ENCODE data around the gene OR6F1.

OR6F1 gene

GRCh38 chr1:247741756-247742155, 25.3 kb upstream of the OR6F1 start:
- no peak for DNase-seq (ENCODE audit: low spot score)
- H3K27me3 ChIP-seq (ENCODE audit: control insufficient read depth in 3 of 3, insufficient read depth in 3 of 3, low read depth in 1 of 3, low read length in 3 of 3) = no peaks in the 10 kb centered on the region
- H2BK5ac ChIP-seq (ENCODE audit: low read length) = no peak overlapping the region
- H3K4me1 ChIP-seq (ENCODE audit: control insufficient read depth in 2 of 2, insufficient read depth in 1 of 2, low read depth in 1 of 2, low read length in 2 of 2) = no peaks in the 10 kb centered on the region
- H3K9me3 ChIP-seq (replicated peaks in 1 of 2; ENCODE audit: control insufficient read depth in 2 of 2, insufficient read depth in 1 of 2, low read depth in 1 of 2, low read length in 2 of 2) = no peaks in the 10 kb centered on the region
- no CpG with 5 or more reads among the region's 5 CpGs for WGBS, 2 donors (ENCODE audit: extremely low coverage in 2 of 2, insufficient read length in 2 of 2, insufficient replicate concordance in 1 of 2)
- no peak overlapping the region for H3K4ac ChIP-seq (ENCODE audit: low read length)
- no peak overlapping the region for H3K9ac ChIP-seq (ENCODE audit: low read depth, low read length, poor library complexity)
- no peak overlapping the region for H2AFZ ChIP-seq (ENCODE audit: low read length)
- no peaks in the 10 kb centered on the region for H3K36me3 ChIP-seq (replicated peaks in 1 of 2; ENCODE audit: control insufficient read depth in 2 of 2, insufficient read depth in 2 of 2, low read length in 2 of 2)
- H3K18ac ChIP-seq (ENCODE audit: low read length) = no peak overlapping the region
- no peak overlapping the region for H3K4me3 ChIP-seq (ENCODE audit: low read length in 2 of 2)
- no peak overlapping the region for H4K8ac ChIP-seq (ENCODE audit: low read depth, low read length)
- no peak overlapping the region for H2BK15ac ChIP-seq (ENCODE audit: low read length)
- no peak overlapping the region for H2BK12ac ChIP-seq (ENCODE audit: low read length)
- no peak overlapping the region for H3K14ac ChIP-seq (ENCODE audit: low read length)
- H3K23ac ChIP-seq (ENCODE audit: low read depth, low read length, poor library complexity) = no peak overlapping the region
- no peak overlapping the region for H2BK120ac ChIP-seq (ENCODE audit: low read depth, low read length)
- H3K79me1 ChIP-seq (ENCODE audit: low read depth, low read length) = no peaks in the 10 kb centered on the region
- no peak overlapping the region for H4K91ac ChIP-seq (ENCODE audit: low read depth, low read length, poor library complexity)
- no peak overlapping the region for H3K27ac ChIP-seq (replicated peaks; ENCODE audit: low read length)
- no peak overlapping the region for H3K4me2 ChIP-seq (ENCODE audit: insufficient read depth, low read length, poor library complexity, severe bottlenecking)
- H2AK5ac ChIP-seq (ENCODE audit: low read depth, low read length) = no peak overlapping the region

DNA sequence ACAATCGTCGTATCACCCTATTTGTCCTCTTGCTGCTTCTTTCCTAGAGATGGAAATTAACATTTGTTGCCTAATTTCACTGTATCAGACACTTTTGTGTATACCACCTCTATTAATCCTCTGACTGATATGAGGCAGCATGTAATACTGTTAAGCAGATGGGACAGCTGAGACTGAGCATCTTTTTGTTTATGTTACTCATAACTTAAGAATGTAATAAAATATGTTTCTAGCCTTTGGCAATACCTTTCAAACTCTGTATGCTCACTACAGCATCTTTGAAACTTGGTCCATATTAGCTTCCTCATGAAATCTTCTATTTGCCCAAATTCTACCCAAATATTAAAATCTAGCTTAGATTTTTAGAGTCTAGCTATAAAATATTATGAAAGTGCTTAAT, 24.3 kb upstream of the OR6F1 start:
- Histone ChIP-seq H2BK5ac (ENCODE audit: low read length) (no peak overlapping the region), H3K36me3 (replicated peaks in 1 of 2; ENCODE audit: control insufficient read depth in 2 of 2, insufficient read depth in 2 of 2, low read length in 2 of 2) (no peaks in the 10 kb centered on the region), H2BK12ac (ENCODE audit: low read length) (no peak overlapping the region), H3K18ac (ENCODE audit: low read length) (no peak overlapping the region), H2AFZ (ENCODE audit: low read length) (no peak overlapping the region), H3K9me3 (replicated peaks in 1 of 2; ENCODE audit: control insufficient read depth in 2 of 2, insufficient read depth in 1 of 2, low read depth in 1 of 2, low read length in 2 of 2) (no peaks in the 10 kb centered on the region), H3K4ac (ENCODE audit: low read length) (no peak overlapping the region), H2AK5ac (ENCODE audit: low read depth, low read length) (no peak overlapping the region), H2BK120ac (ENCODE audit: low read depth, low read length) (no peak overlapping the region), H4K91ac (ENCODE audit: low read depth, low read length, poor library complexity) (no peak overlapping the region), H4K8ac (ENCODE audit: low read depth, low read length) (no peak overlapping the region), H2BK15ac (ENCODE audit: low read length) (no peak overlapping the region), H3K23ac (ENCODE audit: low read depth, low read length, poor library complexity) (no peak overlapping the region), H3K79me1 (ENCODE audit: low read depth, low read length) (no peaks in the 10 kb centered on the region), H3K27me3 (ENCODE audit: control insufficient read depth in 3 of 3, insufficient read depth in 3 of 3, low read depth in 1 of 3, low read length in 3 of 3) (no peaks in the 10 kb centered on the region), H3K4me2 (ENCODE audit: insufficient read depth, low read length, poor library complexity, severe bottlenecking) (no peak overlapping the region), H3K14ac (ENCODE audit: low read length) (no peak overlapping the region), H3K4me1 (ENCODE audit: control insufficient read depth in 2 of 2, insufficient read depth in 1 of 2, low read depth in 1 of 2, low read length in 2 of 2) (no peaks in the 10 kb centered on the region), H3K9ac (ENCODE audit: low read depth, low read length, poor library complexity) (no peak overlapping the region), H3K27ac (replicated peaks; ENCODE audit: low read length) (no peak overlapping the region), H3K4me3 (ENCODE audit: low read length in 2 of 2) (no peak overlapping the region)
- no peak for DNase-seq (ENCODE audit: low spot score)
- no CpG with 5 or more reads among the region's 2 CpGs for WGBS, 2 donors (ENCODE audit: extremely low coverage in 2 of 2, insufficient read length in 2 of 2, insufficient replicate concordance in 1 of 2)

DNA sequence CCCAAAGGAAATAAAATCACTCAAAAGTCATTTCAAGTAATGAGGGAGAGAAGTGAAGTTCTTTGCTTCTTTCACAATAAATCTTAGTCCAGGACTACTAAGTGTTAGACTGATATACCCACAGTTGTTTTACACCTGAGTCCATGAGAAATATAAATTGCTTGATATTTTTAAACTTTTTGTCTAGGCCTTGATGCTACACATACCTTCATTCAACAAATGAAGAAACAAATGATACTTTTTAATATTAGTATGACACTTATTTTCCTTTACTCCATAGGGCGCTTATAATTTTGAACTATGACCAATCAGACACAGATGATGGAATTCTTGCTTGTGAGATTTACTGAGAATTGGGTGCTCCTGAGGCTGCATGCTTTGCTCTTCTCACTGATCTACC, 21.9 kb upstream of the OR6F1 start, which contains the start of gene OR14K1:
OR14K1 (plus strand) TSS at position 301 of the 400 bp plus-strand sequence; CDS start at position 301, 0 bp downstream.
- Histone ChIP-seq H2BK12ac (ENCODE audit: low read length) (no peak within 1 kb of the TSS), H3K27me3 (ENCODE audit: control insufficient read depth in 3 of 3, insufficient read depth in 3 of 3, low read depth in 1 of 3, low read length in 3 of 3) (no peaks in the 10 kb centered on the region), H2BK120ac (ENCODE audit: low read depth, low read length) (no peak within 1 kb of the TSS), H3K23ac (ENCODE audit: low read depth, low read length, poor library complexity) (no peak within 1 kb of the TSS), H2BK15ac (ENCODE audit: low read length) (no peak within 1 kb of the TSS), H3K4me3 (ENCODE audit: low read length in 2 of 2) (no peak within 1 kb of the TSS), H4K91ac (ENCODE audit: low read depth, low read length, poor library complexity) (no peak within 1 kb of the TSS), H3K14ac (ENCODE audit: low read length) (no peak within 1 kb of the TSS), H3K9ac (ENCODE audit: low read depth, low read length, poor library complexity) (no peak within 1 kb of the TSS), H3K18ac (ENCODE audit: low read length) (no peak within 1 kb of the TSS), H2AK5ac (ENCODE audit: low read depth, low read length) (no peak within 1 kb of the TSS), H2AFZ (ENCODE audit: low read length) (no peak within 1 kb of the TSS), H2BK5ac (ENCODE audit: low read length) (no peak within 1 kb of the TSS), H3K9me3 (replicated peaks in 1 of 2; ENCODE audit: control insufficient read depth in 2 of 2, insufficient read depth in 1 of 2, low read depth in 1 of 2, low read length in 2 of 2) (no peaks in the 10 kb centered on the region), H3K4me2 (ENCODE audit: insufficient read depth, low read length, poor library complexity, severe bottlenecking) (no peak within 1 kb of the TSS), H3K36me3 (replicated peaks in 1 of 2; ENCODE audit: control insufficient read depth in 2 of 2, insufficient read depth in 2 of 2, low read length in 2 of 2) (no peaks in the 10 kb centered on the region), H3K4me1 (ENCODE audit: control insufficient read depth in 2 of 2, insufficient read depth in 1 of 2, low read depth in 1 of 2, low read length in 2 of 2) (no peaks in the 10 kb centered on the region), H3K27ac (replicated peaks; ENCODE audit: low read length) (no peak within 1 kb of the TSS), H4K8ac (ENCODE audit: low read depth, low read length) (no peak within 1 kb of the TSS), H3K79me1 (ENCODE audit: low read depth, low read length) (no peaks in the 10 kb centered on the region), H3K4ac (ENCODE audit: low read length) (no peak within 1 kb of the TSS)
- DNase-seq (ENCODE audit: low spot score) = no peak
- WGBS, 2 donors (ENCODE audit: extremely low coverage in 2 of 2, insufficient read length in 2 of 2, insufficient replicate concordance in 1 of 2) = no CpG with 5 or more reads among the region's 1 CpG

- no peaks in the 10 kb centered on the region for H3K79me1 ChIP-seq (ENCODE audit: low read depth, low read length)
- DNase-seq (ENCODE audit: low spot score) = no peak
- no peaks in the 10 kb centered on the region for H3K36me3 ChIP-seq (replicated peaks in 1 of 2; ENCODE audit: control insufficient read depth in 2 of 2, insufficient read depth in 2 of 2, low read length in 2 of 2)
- no peak overlapping the region for H3K18ac ChIP-seq (ENCODE audit: low read length)
- H3K4ac ChIP-seq (ENCODE audit: low read length) = no peak overlapping the region
- H4K8ac ChIP-seq (ENCODE audit: low read depth, low read length) = no peak overlapping the region
- H3K9ac ChIP-seq (ENCODE audit: low read depth, low read length, poor library complexity) = no peak overlapping the region
- no peaks in the 10 kb centered on the region for H3K4me1 ChIP-seq (ENCODE audit: control insufficient read depth in 2 of 2, insufficient read depth in 1 of 2, low read depth in 1 of 2, low read length in 2 of 2)
- H3K4me2 ChIP-seq (ENCODE audit: insufficient read depth, low read length, poor library complexity, severe bottlenecking) = no peak overlapping the region
- no peak overlapping the region for H2AK5ac ChIP-seq (ENCODE audit: low read depth, low read length)
- no peak overlapping the region for H2BK12ac ChIP-seq (ENCODE audit: low read length)
- no peak overlapping the region for H3K4me3 ChIP-seq (ENCODE audit: low read length in 2 of 2)
- no peak overlapping the region for H2BK15ac ChIP-seq (ENCODE audit: low read length)
- no peak overlapping the region for H2AFZ ChIP-seq (ENCODE audit: low read length)
- H3K9me3 ChIP-seq (replicated peaks in 1 of 2; ENCODE audit: control insufficient read depth in 2 of 2, insufficient read depth in 1 of 2, low read depth in 1 of 2, low read length in 2 of 2) = peaks cover 0 to 3% of the 10 kb centered on the region in 2 donors
- WGBS, 2 donors (ENCODE audit: extremely low coverage in 2 of 2, insufficient read length in 2 of 2, insufficient replicate concordance in 1 of 2) = no CpG with 5 or more reads among the region's 4 CpGs
- H3K23ac ChIP-seq (ENCODE audit: low read depth, low read length, poor library complexity) = no peak overlapping the region
- no peak overlapping the region for H2BK120ac ChIP-seq (ENCODE audit: low read depth, low read length)
- no peak overlapping the region for H2BK5ac ChIP-seq (ENCODE audit: low read length)
- no peaks in the 10 kb centered on the region for H3K27me3 ChIP-seq (ENCODE audit: control insufficient read depth in 3 of 3, insufficient read depth in 3 of 3, low read depth in 1 of 3, low read length in 3 of 3)
- H3K27ac ChIP-seq (replicated peaks; ENCODE audit: low read length) = no peak overlapping the region
- H4K91ac ChIP-seq (ENCODE audit: low read depth, low read length, poor library complexity) = no peak overlapping the region
- H3K14ac ChIP-seq (ENCODE audit: low read length) = no peak overlapping the region
Measured at GRCh38 chr1:247721222-247721621, 4.8 kb upstream of the OR6F1 start.

Measured in neuronal stem cell (in vitro differentiated cells).